Heart right ventricle (tissue), 16 donors: ENCODE data around the gene ERICH3. TPM values are rescaled to one million over a fixed set of nuclear protein-coding genes. Genes with fewer than 3 reads are reported as not detected.

Experiments used
- ATAC-seq, 8 donors: fragments of 200-7000 bp; cut with Tn5 transposase; one replicate each; pipeline ENCODE4 v1.9.1; 2020; ENCODE audit warnings: mild to moderate bottlenecking in 8 of 8, moderate library complexity in 8 of 8, moderate number of reproducible peaks in 1 of 8
- DNase-seq, 2 donors: peaks; one replicate each; pipeline ENCODE4 v3.0.0-alpha.2; 2020
- H3K27ac ChIP-seq, 10 donors: fragments of 200-600 bp; sonication (generic) in 2 of 10; one replicate each; pipeline versions ENCODE4 v1.5.0 to v1.8.0; 2020 to 2022; ENCODE audit warnings: mild to moderate bottlenecking in 3 of 10
- H3K27me3 ChIP-seq, 7 donors: fragments of 200-600 bp; one replicate each; pipeline ENCODE4 v1.8.0; 2021 to 2022; ENCODE audit warnings: mild to moderate bottlenecking in 2 of 7
- H3K36me3 ChIP-seq, 9 donors: fragments of 200-600 bp; sonication (generic) in 1 of 9; one replicate each; pipeline versions ENCODE4 v1.5.0 to v1.8.0; 2020 to 2022; ENCODE audit warnings: mild to moderate bottlenecking in 2 of 9
- H3K4me1 ChIP-seq, 9 donors: fragments of 200-600 bp; sonication (generic) in 1 of 9; one replicate each; pipeline versions ENCODE4 v1.5.0 to v1.8.0; 2020 to 2022; ENCODE audit warnings: mild to moderate bottlenecking in 4 of 9
- H3K4me3 ChIP-seq, 10 donors: fragments of 200-600 bp; sonication (generic) in 2 of 10; one replicate each; pipeline versions ENCODE4 v1.5.0 to v1.8.0; 2020 to 2022; ENCODE audit warnings: mild to moderate bottlenecking in 7 of 10, moderate library complexity in 2 of 10
- H3K9me3 ChIP-seq, 11 donors: fragments of 200-600 bp in 10 of 11; sonication (generic) in 2 of 11; one replicate each; pipeline versions ENCODE4 v1.5.0 to v1.8.0; 2013 to 2022; ENCODE audit warnings: mild to moderate bottlenecking in 2 of 11, control low read depth in 1 of 11, moderate library complexity in 1 of 11
- CTCF ChIP-seq, 9 donors: fragments of 200-600 bp; sonication (generic) in 2 of 9; IDR thresholded peaks; one replicate each; pipeline versions ENCODE4 v1.5.0 to v1.8.0; 2021 to 2022; ENCODE audit warnings: antibody characterized with exemption in 9 of 9, mild to moderate bottlenecking in 5 of 9, moderate library complexity in 1 of 9
- WGBS, 2 donors: extraction: QIAGEN DNeasy Blood & Tissue Kit; methylation state at CpG; one replicate each; pipeline ENCODE4 v1.1.7; 2013; ENCODE audit warnings: inconsistent platforms in 1 of 2; 5-methylcytosine and 5-hydroxymethylcytosine counted together
- intact Hi-C, 10 donors: fragments of 100-400 bp; cut with DNase I; formaldehyde crosslinking; loops; one replicate each; pipeline versions ENCODE4 v1.11.1 to v1.14.2; 2022
- polyA plus RNA-seq, 2 donors: library from polyadenylated mRNA; stranded (reverse); fragments of 200-250 nt; gene quantifications; one replicate each; pipeline ENCODE4 v1.2.3, GENCODE V29; 2013
- total RNA-seq, 10 donors: library from RNA; stranded (reverse); fragmentation: NEBNext Ultra II Directional in 3 of 10; extraction: Animal tissue kit (Norgen Biotek cat#: 25700) in 3 of 10; gene quantifications; one replicate each; pipeline versions ENCODE4 v1.2.1 to v1.2.4, GENCODE V29; 2021 to 2023
- donor health status: Arrhythmogenic right ventricular cardiomyopathy.
- donor health status: ischemic (EF 13 %, LVEDD 7.1; RV severe dilation, severe dysfunction).
- donor health status: healthy with polysubstance abuse.
- donor health status: DM: no; HTN: yes; CAD: no.
- donor health status: DM: no; HTN: no; CAD: no.
- donor health status: ischemic (EF 25% LVEDD 6.9; RV normal size, moderate dysfunction).
- donor health status: ischemic (EF 25% LVEDD 5.7; RV mildly dilated, moderate dysfunction).
- donor health status: healthy.
- donor health status: DM: yes; HTN: yes; CAD: no.
- donor health status: Ischemic cardiomyopathy.
- donor health status: ischemic (EF 35%, LVEDD 5.7; RV mildly dilated, moderate dysfunction).
- donor health status: nonischemic (EF 11% LVEDD 7.7; RV severe dilation, severe dysfunction).
- donor health status: DM: yes; HTN: yes; CAD: no.
- donor health status: PGD.
- donor health status: ischemic (EF 29% LVEDD 5.4; RV normal size, mild dysfunction).
- donor health status: nonischemic (EF 23%, LVEDD 6.1; RV moderate dilation, normal function).

Gene ERICH3
- total and polyA plus RNA-seq, 12 donors = 0.01 to 0.13 (median 0.06) TPM; not detected in 8

DNA sequence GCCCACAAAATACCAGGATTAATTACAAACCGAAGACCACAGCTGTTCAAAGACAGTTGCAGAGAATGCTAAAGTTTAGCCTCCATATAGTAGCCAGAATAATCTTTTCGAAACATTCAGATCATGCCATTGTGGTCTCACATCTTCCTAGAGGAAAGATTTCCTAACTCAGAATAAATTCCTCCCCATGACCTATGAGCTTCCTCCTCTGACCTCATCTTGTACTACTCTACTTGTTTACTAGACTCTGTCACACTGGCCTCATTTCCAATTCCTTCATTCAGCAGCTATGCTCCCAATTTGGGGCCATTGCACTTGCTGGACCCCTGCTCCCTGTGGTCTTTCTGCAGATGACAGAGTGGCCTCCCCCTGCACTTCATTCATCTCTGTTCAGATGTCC is 89.4 kb downstream of the ERICH3 start:
- Histone ChIP-seq H3K9me3 (no peaks in the 10 kb centered on the region), H3K4me1 (no peaks in the 10 kb centered on the region), H3K36me3 (no peaks in the 10 kb centered on the region), H3K27ac (no peak overlapping the region), H3K4me3 (no peak overlapping the region), H3K27me3 (no peaks in the 10 kb centered on the region)
- DNase-seq (no peak), ATAC-seq (no peak)
- WGBS, 2 donors = 68 to 78% methylated on average over 2 of the region's 2 CpGs
- TF ChIP-seq CTCF (IDR thresholded peaks at IDR 0.05) = no peak
- intact Hi-C loops = no loop called here

DNA sequence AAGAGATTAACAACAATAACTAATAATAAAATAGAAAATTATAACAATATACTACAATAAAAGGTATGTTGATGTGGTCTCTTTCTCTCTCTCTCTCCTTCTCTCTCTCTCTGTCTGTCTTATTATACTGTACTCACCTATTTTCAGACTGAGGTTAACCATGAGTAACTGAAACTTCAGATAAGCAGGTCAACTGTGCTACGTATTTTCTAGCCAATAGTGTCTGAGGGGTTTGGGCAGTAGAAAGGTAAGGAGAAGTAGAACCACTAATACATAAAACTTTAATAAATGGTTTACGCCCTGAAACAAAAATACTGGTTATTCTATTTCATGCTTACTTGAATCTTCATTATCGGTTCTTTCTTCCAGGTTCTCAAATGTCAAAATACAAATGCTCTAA is 90.2 kb downstream of the ERICH3 start:
- no peak for TF ChIP-seq CTCF (IDR thresholded peaks at IDR 0.05)
- Histone ChIP-seq H3K4me1 (no peaks in the 10 kb centered on the region), H3K27me3 (no peaks in the 10 kb centered on the region), H3K36me3 (no peaks in the 10 kb centered on the region), H3K9me3 (no peaks in the 10 kb centered on the region), H3K4me3 (no peak overlapping the region), H3K27ac (no peak overlapping the region)
- intact Hi-C loops = no loop called here
- DNase-seq = no peak
- WGBS, 2 donors = 79 to 85% methylated on average over 3 of the region's 3 CpGs
- ATAC-seq = no peak

DNA sequence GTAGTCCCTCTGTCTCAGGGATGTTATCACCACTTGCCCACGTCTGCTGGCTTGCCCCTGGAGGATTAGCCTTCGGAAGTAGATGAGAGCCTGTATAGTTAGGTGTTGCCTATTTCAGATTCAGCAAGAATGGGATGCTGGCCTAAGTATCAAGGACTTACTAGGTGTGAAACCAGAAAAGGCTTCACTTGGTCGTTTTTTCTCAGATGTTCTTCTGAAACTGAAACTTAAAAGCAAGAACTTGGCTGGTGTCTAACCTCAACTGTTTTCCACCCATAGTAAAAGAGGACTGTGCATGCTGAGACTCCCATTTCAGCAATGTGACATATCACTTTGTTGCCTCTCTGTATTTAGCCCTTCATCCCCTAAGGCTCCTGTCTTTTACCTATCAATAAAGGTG is 94.2 kb downstream of the ERICH3 start:
- 50 to 52% methylated on average over 3 of the region's 3 CpGs for WGBS, 2 donors
- H3K4me3 ChIP-seq = no peak overlapping the region
- no peak for DNase-seq
- peaks cover 0 to 6% (median 0%) of the 10 kb centered on the region in 7 donors for H3K27me3 ChIP-seq
- H3K36me3 ChIP-seq = no peaks in the 10 kb centered on the region
- no peak overlapping the region for H3K27ac ChIP-seq
- no peaks in the 10 kb centered on the region for H3K9me3 ChIP-seq
- no peaks in the 10 kb centered on the region for H3K4me1 ChIP-seq
- no peak for ATAC-seq
- no peak for TF ChIP-seq CTCF (IDR thresholded peaks at IDR 0.05)
- intact Hi-C loops = no loop called here

DNA sequence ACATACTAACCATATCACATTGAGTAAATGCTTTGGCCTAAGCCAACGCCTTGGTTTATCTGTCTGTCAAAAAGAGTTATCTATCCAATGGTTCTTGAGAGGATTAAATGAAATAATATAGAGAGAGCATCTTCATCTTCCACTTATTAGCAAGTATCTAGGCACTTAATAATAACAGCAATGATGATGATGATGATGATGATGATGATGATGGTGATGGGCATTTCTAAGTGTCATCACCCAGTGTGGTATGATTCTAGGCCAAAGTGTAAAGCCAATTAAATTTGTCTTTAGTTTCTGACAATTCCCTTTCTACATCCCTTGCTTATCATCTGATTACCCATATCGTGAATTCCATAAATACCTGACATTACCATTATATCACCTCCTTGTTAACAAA is 95.5 kb downstream of the ERICH3 start:
- Histone ChIP-seq H3K4me1 (no peaks in the 10 kb centered on the region), H3K36me3 (no peaks in the 10 kb centered on the region), H3K27ac (no peak overlapping the region), H3K27me3 (peaks cover 0 to 12% (median 4%) of the 10 kb centered on the region in 7 donors), H3K9me3 (no peaks in the 10 kb centered on the region), H3K4me3 (no peak overlapping the region)
- no peak for DNase-seq
- TF ChIP-seq CTCF (IDR thresholded peaks at IDR 0.05) = no peak
- WGBS, 2 donors = 68 to 79% methylated on average over 2 of the region's 2 CpGs
- intact Hi-C loops = no loop called here
- ATAC-seq = no peak

- WGBS, 2 donors = 72 to 76% methylated on average over 6 of the region's 6 CpGs
- TF ChIP-seq CTCF (IDR thresholded peaks at IDR 0.05) = no peak
Measured at GRCh38 chr1:74571891-74572290, 101.7 kb downstream of the ERICH3 start.

More at GRCh38 chr1:74571891-74572290, 101.7 kb downstream of the ERICH3 start:
- H3K27me3 ChIP-seq = peaks cover 0 to 30% (median 13%) of the 10 kb centered on the region in 7 donors
- intact Hi-C loops = no loop called here
- H3K9me3 ChIP-seq = no peaks in the 10 kb centered on the region
- DNase-seq = no peak
- ATAC-seq = no peak
- H3K27ac ChIP-seq = no peak overlapping the region
- H3K36me3 ChIP-seq = no peaks in the 10 kb centered on the region
- no peaks in the 10 kb centered on the region for H3K4me1 ChIP-seq
- no peak overlapping the region for H3K4me3 ChIP-seq
